AG04450 (cell line): Measurements from ENCODE around the gene NEFH. TPM values are rescaled to one million over a fixed set of nuclear protein-coding genes. Genes with fewer than 3 reads are reported as not detected.
"Not testable (repeated sequence)": the region's sequence is repeated elsewhere in the genome, so short reads cannot be mapped to it uniquely, and the experiment has no call there.

Source experiments
- CTCF ChIA-PET: fragments of 300-600, 350-600 bp; formaldehyde crosslinking; extraction: SDS; loops from one replicate; lab custom pipeline; 2022; ENCODE audit warnings: antibody characterized with exemption, inconsistent platforms; lab: Charles Lee
- POLR2A ChIA-PET: fragments of 350-600 bp; formaldehyde crosslinking; extraction: SDS; loops from one replicate; lab custom pipeline; 2021; ENCODE audit warnings: antibody characterized with exemption, inconsistent platforms; lab: Yijun Ruan, JAX
- DNase-seq: peaks from one replicate; pipeline ENCODE4 v3.0.0-alpha.2; 2011; ENCODE audit warnings: low read depth, low spot score
- H3K27ac ChIP-seq: one replicate; pipeline ENCODE4 v1.5.1; 2012; ENCODE audit warnings: low read depth, low read length, control low read depth
- H3K27me3 ChIP-seq: one replicate; pipeline ENCODE4 v1.6.0; 2012; ENCODE audit warnings: low read length; ENCODE audit not compliant: control insufficient read depth, insufficient read depth
- H3K4me3 ChIP-seq: 2 replicates; pipeline ENCODE4 v1.5.1; 2011; ENCODE audit warnings: mild to moderate bottlenecking, low read depth, low read length, control low read depth
- H3K9me3 ChIP-seq: 2 replicates; pipeline ENCODE4 v1.5.1; 2012; ENCODE audit warnings: low read length; ENCODE audit not compliant: control insufficient read depth, insufficient read depth
- polyA plus RNA-seq: library from polyadenylated mRNA; depleted of rRNA; stranded (reverse); fragments of >200 nt; gene quantifications from 2 replicates; pipeline ENCODE4 v1.2.3, GENCODE V29; 2011
- TF ChIP-seq, protein P1 (sequence below): IDR thresholded peaks from 2 replicates; pipeline ENCODE4 v1.5.1; 2011; ENCODE audit warnings: low read depth, low read length, control low read depth, inconsistent platforms

Gene NEFH
- polyA plus RNA-seq, 1 experiment: 2.0 TPM

DNA sequence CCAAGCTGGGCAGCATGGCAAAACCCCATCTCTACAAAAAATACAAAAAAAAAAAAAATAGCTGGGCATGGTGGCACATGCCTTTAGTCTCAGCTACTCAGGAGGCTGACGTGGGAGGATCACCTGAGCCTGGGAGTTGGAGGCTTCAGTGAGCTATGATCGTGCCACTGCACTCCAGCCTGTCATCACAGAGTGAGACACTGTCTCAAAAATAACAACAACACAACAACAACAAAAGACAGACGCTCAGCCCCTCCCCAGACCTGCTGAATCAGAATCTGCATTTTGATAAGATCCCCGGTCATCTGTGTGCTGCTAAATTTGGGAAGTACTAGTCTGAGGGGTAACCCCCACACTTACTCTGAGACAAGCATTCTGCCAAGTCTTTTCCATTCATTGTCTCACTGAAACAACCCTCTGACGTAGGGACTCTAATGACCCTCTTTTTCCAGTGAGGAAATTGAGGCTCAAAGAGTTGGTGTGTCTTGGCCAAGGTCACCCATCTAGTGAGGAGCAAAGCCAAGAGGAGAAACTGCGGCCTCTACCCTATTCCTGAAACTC, 7.5 kb downstream of the NEFH start:
- H3K27ac ChIP-seq: no peak overlapping the region
- no peak overlapping the region for H3K4me3 ChIP-seq
- ChIA-PET CTCF (no interaction called here), POLR2A (interaction anchor here (0.6 to 0.7 kb wide), 2 partner anchors 18 to 24 kb away, joined by 4 read pairs; no protein-coding TSS in a partner anchor)
- TF ChIP-seq, protein P1, sequence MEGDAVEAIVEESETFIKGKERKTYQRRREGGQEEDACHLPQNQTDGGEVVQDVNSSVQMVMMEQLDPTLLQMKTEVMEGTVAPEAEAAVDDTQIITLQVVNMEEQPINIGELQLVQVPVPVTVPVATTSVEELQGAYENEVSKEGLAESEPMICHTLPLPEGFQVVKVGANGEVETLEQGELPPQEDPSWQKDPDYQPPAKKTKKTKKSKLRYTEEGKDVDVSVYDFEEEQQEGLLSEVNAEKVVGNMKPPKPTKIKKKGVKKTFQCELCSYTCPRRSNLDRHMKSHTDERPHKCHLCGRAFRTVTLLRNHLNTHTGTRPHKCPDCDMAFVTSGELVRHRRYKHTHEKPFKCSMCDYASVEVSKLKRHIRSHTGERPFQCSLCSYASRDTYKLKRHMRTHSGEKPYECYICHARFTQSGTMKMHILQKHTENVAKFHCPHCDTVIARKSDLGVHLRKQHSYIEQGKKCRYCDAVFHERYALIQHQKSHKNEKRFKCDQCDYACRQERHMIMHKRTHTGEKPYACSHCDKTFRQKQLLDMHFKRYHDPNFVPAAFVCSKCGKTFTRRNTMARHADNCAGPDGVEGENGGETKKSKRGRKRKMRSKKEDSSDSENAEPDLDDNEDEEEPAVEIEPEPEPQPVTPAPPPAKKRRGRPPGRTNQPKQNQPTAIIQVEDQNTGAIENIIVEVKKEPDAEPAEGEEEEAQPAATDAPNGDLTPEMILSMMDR: no peak
- DNase-seq: no peak
- no peaks in the 10 kb centered on the region for H3K27me3 ChIP-seq
- H3K9me3 ChIP-seq: no peaks in the 10 kb centered on the region

DNA sequence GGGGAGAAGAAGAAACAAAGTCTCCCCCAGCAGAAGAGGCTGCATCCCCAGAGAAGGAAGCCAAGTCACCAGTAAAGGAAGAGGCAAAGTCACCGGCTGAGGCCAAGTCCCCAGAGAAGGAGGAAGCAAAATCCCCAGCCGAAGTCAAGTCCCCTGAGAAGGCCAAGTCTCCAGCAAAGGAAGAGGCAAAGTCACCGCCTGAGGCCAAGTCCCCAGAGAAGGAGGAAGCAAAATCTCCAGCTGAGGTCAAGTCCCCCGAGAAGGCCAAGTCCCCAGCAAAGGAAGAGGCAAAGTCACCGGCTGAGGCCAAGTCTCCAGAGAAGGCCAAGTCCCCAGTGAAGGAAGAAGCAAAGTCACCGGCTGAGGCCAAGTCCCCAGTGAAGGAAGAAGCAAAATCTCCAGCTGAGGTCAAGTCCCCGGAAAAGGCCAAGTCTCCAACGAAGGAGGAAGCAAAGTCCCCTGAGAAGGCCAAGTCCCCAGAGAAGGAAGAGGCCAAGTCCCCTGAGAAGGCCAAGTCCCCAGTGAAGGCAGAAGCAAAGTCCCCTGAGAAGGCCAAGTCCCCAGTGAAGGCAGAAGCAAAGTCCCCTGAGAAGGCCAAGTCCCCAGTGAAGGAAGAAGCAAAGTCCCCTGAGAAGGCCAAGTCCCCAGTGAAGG, 9.2 kb downstream of the NEFH start:
- CTCF ChIA-PET: not testable (repeated sequence)

DNA sequence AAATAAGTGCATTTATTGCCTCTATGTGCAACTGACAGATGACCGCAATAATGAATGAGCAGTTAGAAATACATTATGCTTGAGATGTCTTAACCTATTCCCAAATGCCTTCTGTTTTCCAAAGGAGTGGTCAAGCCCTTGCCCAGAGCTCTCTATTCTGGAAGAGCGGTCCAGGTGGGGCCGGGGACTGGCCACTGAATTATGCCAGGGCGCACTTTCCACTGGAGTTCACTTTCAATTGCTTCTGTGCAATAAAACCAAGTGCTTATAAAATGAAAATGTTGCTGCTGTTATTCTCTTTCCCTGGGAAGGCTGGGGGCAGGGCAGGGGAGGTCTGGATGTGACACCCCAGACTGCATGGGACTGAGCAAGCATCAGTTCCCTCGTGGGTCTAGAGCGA, 11.0 kb downstream of the NEFH start:
- H3K9me3 ChIP-seq: no peaks in the 10 kb centered on the region
- ChIA-PET POLR2A (no interaction called here), CTCF (no interaction called here)
- no peak overlapping the region for H3K4me3 ChIP-seq
- TF ChIP-seq, protein P1: no peak
- DNase-seq: no peak
- H3K27me3 ChIP-seq: no peaks in the 10 kb centered on the region
- no peak overlapping the region for H3K27ac ChIP-seq

More for the DNA sequence above, 9.2 kb downstream of the NEFH start:
- H3K4me3 ChIP-seq, H3K9me3 ChIP-seq, H3K27ac ChIP-seq, DNase-seq, H3K27me3 ChIP-seq, POLR2A ChIA-PET: not testable (repeated sequence)

DNA sequence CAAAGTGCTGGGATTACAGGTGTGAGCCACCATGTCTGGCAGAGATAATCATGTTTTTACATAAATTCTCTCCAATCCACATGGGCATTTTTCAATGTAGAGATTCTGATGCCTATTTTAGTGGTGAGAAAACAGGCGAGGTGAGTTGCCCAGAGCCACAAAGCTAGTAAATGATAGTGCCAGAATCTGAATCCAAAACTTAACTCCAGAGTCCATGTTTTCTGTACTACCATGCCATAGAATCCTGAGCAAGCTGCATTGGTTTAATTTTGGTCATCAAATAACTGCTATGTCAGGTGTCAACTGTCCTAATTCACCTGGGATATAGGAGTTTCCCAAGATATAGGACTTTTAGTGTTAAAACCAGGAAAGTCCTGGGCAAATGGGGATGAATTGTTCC, 13.6 kb downstream of the NEFH start:
- POLR2A ChIA-PET: no interaction called here
- Histone ChIP-seq H3K27me3 (no peaks in the 10 kb centered on the region), H3K4me3 (no peak overlapping the region), H3K9me3 (no peaks in the 10 kb centered on the region), H3K27ac (no peak overlapping the region)
- no peak for DNase-seq
- TF ChIP-seq, protein P1: no peak
- CTCF ChIA-PET: no interaction called here

DNA sequence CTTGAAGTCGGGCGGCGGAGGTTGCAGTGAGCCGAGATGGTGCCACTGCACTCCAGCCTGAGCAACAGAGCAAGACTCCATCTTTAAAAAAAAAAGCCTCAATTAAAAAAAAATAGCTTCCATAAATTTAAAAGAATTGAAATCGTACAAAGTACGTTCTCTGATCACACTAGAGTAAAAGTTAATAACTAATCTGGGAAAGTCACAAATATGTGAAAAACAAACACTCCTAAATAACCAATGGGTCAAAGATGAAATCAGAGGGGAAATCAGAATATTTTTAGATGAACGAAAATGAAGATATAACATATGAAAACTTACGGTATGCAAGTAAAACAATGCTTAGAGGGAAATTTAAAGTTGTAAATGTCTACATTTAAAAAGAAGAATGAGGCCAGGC, 19.8 kb downstream of the NEFH start:
- CTCF ChIA-PET: interaction anchor here (0.6 kb wide), 1 partner anchor 384 kb away, joined by 4 read pairs; no protein-coding TSS in a partner anchor
- H3K27ac ChIP-seq: no peak overlapping the region
- no peaks in the 10 kb centered on the region for H3K27me3 ChIP-seq
- DNase-seq: no peak
- H3K4me3 ChIP-seq: no peak overlapping the region
- POLR2A ChIA-PET: interaction anchor here (0.6 kb wide), 1 partner anchor 21 kb away, joined by 3 read pairs; no protein-coding TSS in a partner anchor
- H3K9me3 ChIP-seq: no peaks in the 10 kb centered on the region
- TF ChIP-seq, protein P1: no peak
